ENCODE measurements around the gene UNC13D. TPM values are rescaled to one million over a fixed set of nuclear protein-coding genes. Genes with fewer than 3 reads are reported as not detected.
A peak's percentile ranks its signal among the peaks of the same experiment; 100 is the strongest.

Gene UNC13D
- total and polyA plus RNA-seq, 5 experiments from 2014 or later, result 50.3 to 153 (median 78.0) TPM

- Mint-ChIP-seq H3K4me3 (no peak overlapping the region), H3K27ac (peak overlapping the region in 5 of 10 donors; percentile 45 to 68 (median 57)), H3K4me1 (peaks cover 14 to 52% (median 42%) of the 10 kb centered on the region in 4 donors), H3K36me3 (peaks cover 0 to 44% (median 2%) of the 10 kb centered on the region in 3 donors), H3K9me3 (no peaks in the 10 kb centered on the region), H3K27me3 (no peaks in the 10 kb centered on the region)
- POLR2A ChIA-PET, result interaction anchor here (0.6 to 8.3 kb wide), 9 partner anchors 9 to 76 kb away, joined by 3 to 74 read pairs (median 7); partner anchors contain the start of genes UNC13D, UNK and WBP2
- DNase-seq, result peak in 1 of 10 donors; percentile 50
- ATAC-seq, result no peak
Observed at GRCh38 chr17:75829747-75830146, 14.5 kb downstream of the UNC13D start.

GRCh38 chr17:75828741-75829140, 15.5 kb downstream of the UNC13D start:
- H3K27me3 Mint-ChIP-seq, result no peaks in the 10 kb centered on the region
- DNase-seq, result peak in 1 of 10 donors; percentile 55
- peaks cover 0 to 40% (median 2%) of the 10 kb centered on the region in 3 donors for H3K36me3 Mint-ChIP-seq
- peaks cover 11 to 44% (median 32%) of the 10 kb centered on the region in 4 donors for H3K4me1 Mint-ChIP-seq
- POLR2A ChIA-PET, result interaction anchor here (0.6 to 3.6 kb wide), 10 partner anchors 9 to 75 kb away, joined by 3 to 25 read pairs (median 7); partner anchors contain the start of genes TRIM47, UNC13D, UNK and WBP2
- no peak overlapping the region for H3K27ac Mint-ChIP-seq
- H3K4me3 Mint-ChIP-seq, result no peak overlapping the region
- no peak for ATAC-seq
- no peaks in the 10 kb centered on the region for H3K9me3 Mint-ChIP-seq

DNA sequence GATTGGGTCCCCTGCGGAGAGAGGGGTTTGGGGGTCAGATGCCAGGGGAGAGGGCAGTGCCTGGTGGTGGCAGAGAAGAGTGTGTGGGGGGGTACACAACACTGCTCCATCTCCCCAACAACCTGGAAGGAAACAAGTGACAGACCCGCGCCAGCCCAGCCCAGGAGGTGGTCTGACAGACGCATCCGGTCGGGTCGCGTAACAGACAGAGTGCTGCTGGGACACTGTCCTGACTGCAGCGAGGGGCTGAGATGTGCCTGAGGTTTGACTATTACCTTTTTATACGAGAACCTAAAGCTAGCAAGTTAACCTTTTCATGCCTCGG, 16.2 kb downstream of the UNC13D start:
- DNase-seq (peak in 1 of 10 donors; percentile 27), ATAC-seq (peak; percentile 25 to 27)
- H3K4me3 Mint-ChIP-seq, result peak overlapping the region; percentile 22 to 79 (median 63)
- peak overlapping the region; percentile 25 to 93 (median 84) for H3K27ac Mint-ChIP-seq
- peaks cover 7 to 37% (median 25%) of the 10 kb centered on the region in 4 donors for H3K4me1 Mint-ChIP-seq
- no peaks in the 10 kb centered on the region for H3K27me3 Mint-ChIP-seq
- POLR2A ChIA-PET, result interaction anchor here (0.5 to 3.6 kb wide), 12 partner anchors 9 to 75 kb away, joined by 3 to 25 read pairs (median 5); partner anchors contain the start of genes TRIM47, UNC13D, UNK and WBP2
- H3K9me3 Mint-ChIP-seq, result no peaks in the 10 kb centered on the region
- H3K36me3 Mint-ChIP-seq, result peaks cover 0 to 39% (median 2%) of the 10 kb centered on the region in 3 donors

DNA sequence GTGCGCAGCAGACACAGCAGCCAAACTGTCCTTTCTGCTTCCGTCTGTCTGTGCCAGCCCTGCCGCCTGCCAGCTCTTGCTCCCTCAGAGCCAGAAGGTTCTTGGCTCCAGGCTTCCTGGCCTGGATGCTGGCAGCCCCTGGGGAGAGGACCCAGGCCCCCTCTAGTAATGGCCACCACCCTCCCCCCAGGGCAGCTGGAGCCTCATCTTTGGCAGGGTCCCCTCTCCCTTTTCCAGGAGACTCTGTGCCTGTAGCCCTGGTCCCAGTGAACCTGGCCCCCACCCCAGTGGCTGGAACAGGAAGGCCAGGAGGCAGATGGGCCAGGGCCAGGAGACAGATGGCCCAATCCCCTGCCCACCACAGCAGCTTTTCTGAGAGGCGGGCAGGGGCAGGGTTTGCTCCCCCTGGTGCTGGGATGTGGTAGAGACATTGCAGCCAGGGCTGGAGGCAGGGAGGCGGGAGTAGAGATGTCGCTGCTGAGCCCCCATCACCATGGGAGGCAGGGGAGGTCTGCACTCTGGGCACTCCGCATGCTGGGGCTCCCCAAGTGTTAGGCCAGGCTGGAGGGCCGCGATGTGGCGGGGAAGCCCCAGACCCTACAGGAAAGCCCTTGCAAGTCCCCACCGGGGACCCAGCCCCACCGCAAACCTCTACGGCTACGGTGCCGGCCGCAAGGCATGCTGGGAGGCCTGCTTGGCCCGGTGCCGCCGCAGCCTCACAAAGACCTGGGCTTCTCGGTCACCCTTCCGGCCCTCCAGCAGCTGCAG, 16.7 kb downstream of the UNC13D start:
- peak overlapping the region; percentile 25 to 93 (median 84) for H3K27ac Mint-ChIP-seq
- H3K9me3 Mint-ChIP-seq, result no peaks in the 10 kb centered on the region
- DNase-seq (peak; percentile 47 to 82 (median 58)), ATAC-seq (peak; percentile 68 to 70)
- H3K36me3 Mint-ChIP-seq, result peaks cover 0 to 39% (median 2%) of the 10 kb centered on the region in 3 donors
- no peaks in the 10 kb centered on the region for H3K27me3 Mint-ChIP-seq
- H3K4me1 Mint-ChIP-seq, result peaks cover 6 to 33% (median 20%) of the 10 kb centered on the region in 4 donors
- H3K4me3 Mint-ChIP-seq, result peak overlapping the region; percentile 52 to 79 (median 63)
- POLR2A ChIA-PET, result interaction anchor here (0.8 to 3.6 kb wide), 14 partner anchors 10 to 74 kb away, joined by 3 to 25 read pairs (median 5); partner anchors contain the start of genes TRIM47, UNC13D, UNK and WBP2

DNA sequence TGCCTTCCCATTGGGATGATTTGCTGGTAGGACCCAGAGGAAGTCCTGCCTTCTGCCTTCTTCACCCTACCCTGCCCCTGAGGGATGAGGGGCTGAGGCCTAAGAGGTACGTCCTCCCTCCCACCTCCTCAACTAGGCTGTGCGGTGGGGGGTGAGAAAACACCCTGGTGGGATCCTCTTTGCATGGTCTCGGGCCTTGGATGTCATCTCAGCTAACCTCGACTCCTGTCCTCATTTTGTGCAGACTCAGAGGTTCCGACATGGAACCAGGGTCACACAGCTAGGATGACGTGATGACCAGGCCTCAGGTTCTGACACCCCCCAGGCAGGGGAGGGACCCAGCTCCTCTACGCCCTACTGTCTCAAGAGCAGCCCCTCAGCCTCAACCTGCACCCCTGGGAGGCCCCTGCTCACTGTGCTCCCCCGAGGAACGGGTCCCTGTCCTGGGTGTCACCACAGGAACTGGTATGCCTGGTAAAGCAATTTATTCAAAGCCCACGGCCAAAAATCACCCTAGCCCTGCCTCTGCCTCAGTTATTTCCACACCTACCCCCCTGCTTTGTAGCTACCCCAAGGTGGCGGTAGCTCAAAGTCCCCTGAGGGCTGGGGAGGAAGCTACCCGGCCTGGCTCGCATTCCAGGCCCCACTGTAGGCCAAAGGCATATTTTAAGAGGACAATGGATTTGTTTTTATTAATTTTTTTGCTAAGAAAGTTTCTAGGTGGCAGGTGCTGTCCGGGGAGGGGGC, 17.5 kb downstream of the UNC13D start:
- POLR2A ChIA-PET, result interaction anchor here (0.8 to 3.6 kb wide), 14 partner anchors 10 to 73 kb away, joined by 3 to 25 read pairs (median 5); partner anchors contain the start of genes TRIM47, UNC13D, UNK and WBP2
- DNase-seq (no peak), ATAC-seq (no peak)
- Mint-ChIP-seq H3K9me3 (no peaks in the 10 kb centered on the region), H3K36me3 (peaks cover 0 to 39% (median 2%) of the 10 kb centered on the region in 3 donors), H3K27ac (peak overlapping the region in 9 of 10 donors; percentile 65 to 90 (median 84)), H3K4me3 (peak overlapping the region in 7 of 10 donors; percentile 10 to 67 (median 22)), H3K4me1 (peaks cover 6 to 35% (median 22%) of the 10 kb centered on the region in 4 donors), H3K27me3 (no peaks in the 10 kb centered on the region)

DNA sequence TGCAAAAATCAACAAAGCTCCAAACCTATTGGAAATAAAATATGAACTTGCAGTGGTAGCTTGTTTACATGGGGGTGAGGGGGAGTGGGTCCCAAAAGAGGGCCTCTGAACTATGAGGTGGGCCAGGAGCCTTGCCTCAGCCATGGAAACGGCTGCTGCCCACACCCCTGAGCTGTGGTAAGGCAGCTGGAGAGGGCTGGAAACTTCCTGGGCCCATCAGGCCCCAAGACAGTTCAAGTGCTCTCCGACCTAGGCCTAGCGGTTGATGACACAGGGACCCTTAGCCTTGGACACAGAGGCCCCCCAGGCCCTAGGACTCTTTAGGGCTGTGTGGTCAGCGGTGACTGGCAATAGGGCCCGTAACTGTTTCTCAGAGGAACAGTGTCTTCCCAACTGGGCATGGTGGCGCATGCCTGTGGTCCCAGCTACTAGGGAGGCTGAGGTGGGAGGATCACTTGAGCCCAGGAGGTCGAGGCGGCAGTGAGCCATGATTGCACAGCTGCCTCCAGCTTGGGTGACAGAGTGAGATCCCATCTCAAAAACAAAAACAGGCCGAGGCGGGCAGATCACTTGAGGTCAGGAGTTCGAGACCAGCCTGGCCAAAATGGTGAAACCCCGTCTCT, 18.3 kb downstream of the UNC13D start:
- H3K4me1 Mint-ChIP-seq, result peaks cover 11 to 41% (median 29%) of the 10 kb centered on the region in 4 donors
- peak overlapping the region in 7 of 10 donors; percentile 27 to 86 (median 66) for H3K27ac Mint-ChIP-seq
- H3K36me3 Mint-ChIP-seq, result peaks cover 0 to 38% (median 2%) of the 10 kb centered on the region in 3 donors
- POLR2A ChIA-PET, result interaction anchor here (0.5 to 3.6 kb wide), 15 partner anchors 9 to 608 kb away, joined by 3 to 25 read pairs (median 4); partner anchors contain the start of genes UNC13D, UNK and WBP2
- no peak for DNase-seq
- no peak overlapping the region for H3K4me3 Mint-ChIP-seq
- no peaks in the 10 kb centered on the region for H3K9me3 Mint-ChIP-seq
- no peaks in the 10 kb centered on the region for H3K27me3 Mint-ChIP-seq
- ATAC-seq, result no peak

DNA sequence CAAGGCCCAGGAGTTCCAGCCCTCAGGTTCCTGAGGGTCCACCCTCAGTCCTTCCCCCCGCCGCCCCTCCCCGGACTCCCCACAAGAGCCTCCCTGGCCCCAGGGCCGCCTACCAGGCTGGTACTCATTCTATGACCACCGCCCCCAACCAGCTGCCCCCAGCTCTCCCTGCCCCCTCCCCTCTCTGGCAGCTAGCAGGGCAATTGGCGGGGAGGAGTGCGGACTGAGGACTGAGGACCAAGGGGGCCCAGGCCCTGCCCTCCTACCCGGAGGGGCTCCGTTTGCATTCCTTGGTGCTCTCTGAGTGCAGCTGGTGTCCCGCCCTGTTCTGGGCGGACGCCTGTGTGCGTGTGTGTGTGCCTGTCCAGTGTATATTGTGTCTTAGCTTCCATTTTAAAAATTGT, 19.1 kb downstream of the UNC13D start:
- Mint-ChIP-seq H3K36me3 (peaks cover 0 to 33% (median 2%) of the 10 kb centered on the region in 3 donors), H3K4me3 (peak overlapping the region in 1 of 10 donors; percentile 14), H3K9me3 (no peaks in the 10 kb centered on the region), H3K4me1 (peaks cover 9 to 42% (median 29%) of the 10 kb centered on the region in 4 donors), H3K27me3 (no peaks in the 10 kb centered on the region), H3K27ac (peak overlapping the region in 8 of 10 donors; percentile 55 to 86 (median 78))
- DNase-seq (no peak), ATAC-seq (no peak)
- POLR2A ChIA-PET, result interaction anchor here (0.6 to 2.3 kb wide), 8 partner anchors 9 to 609 kb away, joined by 3 to 8 read pairs (median 4); partner anchors contain the start of gene UNC13D

GRCh38 chr17:75824666-75825065, 19.5 kb downstream of the UNC13D start:
- Mint-ChIP-seq H3K4me1 (peaks cover 9 to 42% (median 29%) of the 10 kb centered on the region in 4 donors), H3K4me3 (no peak overlapping the region), H3K27ac (peak overlapping the region in 4 of 10 donors; percentile 8 to 53 (median 24)), H3K27me3 (no peaks in the 10 kb centered on the region), H3K36me3 (peaks cover 0 to 33% (median under 1%) of the 10 kb centered on the region in 3 donors), H3K9me3 (no peaks in the 10 kb centered on the region)
- DNase-seq (no peak), ATAC-seq (no peak)
- POLR2A ChIA-PET, result interaction anchor here (0.8 to 2.3 kb wide), 4 partner anchors 10 to 48 kb away, joined by 3 to 8 read pairs (median 6); partner anchors contain the start of gene UNC13D

GRCh38 chr17:75824050-75824552, 20.1 kb downstream of the UNC13D start:
- Mint-ChIP-seq H3K27me3 (no peaks in the 10 kb centered on the region), H3K4me3 (no peak overlapping the region), H3K9me3 (no peaks in the 10 kb centered on the region), H3K36me3 (peaks cover 0 to 36% (median 3%) of the 10 kb centered on the region in 3 donors), H3K27ac (peak overlapping the region in 4 of 10 donors; percentile 20 to 78 (median 40)), H3K4me1 (peaks cover 9 to 42% (median 29%) of the 10 kb centered on the region in 4 donors)
- no peak for DNase-seq
- POLR2A ChIA-PET, result interaction anchor here (0.8 to 2.9 kb wide), 4 partner anchors 8 to 48 kb away, joined by 3 to 22 read pairs (median 12); partner anchors contain the start of gene UNC13D
- no peak for ATAC-seq

GRCh38 chr17:75823257-75824041, 20.8 kb downstream of the UNC13D start:
- ATAC-seq, result no peak
- POLR2A ChIA-PET, result interaction anchor here (0.6 to 2.9 kb wide), 10 partner anchors 9 to 73 kb away, joined by 3 to 22 read pairs (median 6); partner anchors contain the start of genes TRIM65 and WBP2
- Mint-ChIP-seq H3K9me3 (no peaks in the 10 kb centered on the region), H3K27me3 (no peaks in the 10 kb centered on the region), H3K4me1 (peaks cover 11 to 42% (median 29%) of the 10 kb centered on the region in 4 donors), H3K27ac (peak overlapping the region in 3 of 10 donors; percentile 31 to 78 (median 48)), H3K36me3 (peaks cover 0 to 43% (median 4%) of the 10 kb centered on the region in 3 donors), H3K4me3 (no peak overlapping the region)
- no peak for DNase-seq
